NB4 (cell line): Measurements from ENCODE around the gene SMARCA4.

Experiments
- POLR2A ChIP-seq: IDR thresholded peaks from 2 replicates; pipeline ENCODE4 v1.6.1; 2011; ENCODE audit warnings: mild to moderate bottlenecking; ENCODE audit not compliant: insufficient read length; ENCODE audit errors: extremely low read depth
- TF ChIP-seq, protein P1 (sequence below): IDR thresholded peaks from one replicate; pipeline ENCODE4 v1.5.1; 2012; ENCODE audit warnings: low read depth, low read length
- TF ChIP-seq, protein P2 (sequence below): IDR thresholded peaks from 2 replicates; pipeline ENCODE4 v1.6.1; 2011; ENCODE audit warnings: low read depth, low read length

DNA sequence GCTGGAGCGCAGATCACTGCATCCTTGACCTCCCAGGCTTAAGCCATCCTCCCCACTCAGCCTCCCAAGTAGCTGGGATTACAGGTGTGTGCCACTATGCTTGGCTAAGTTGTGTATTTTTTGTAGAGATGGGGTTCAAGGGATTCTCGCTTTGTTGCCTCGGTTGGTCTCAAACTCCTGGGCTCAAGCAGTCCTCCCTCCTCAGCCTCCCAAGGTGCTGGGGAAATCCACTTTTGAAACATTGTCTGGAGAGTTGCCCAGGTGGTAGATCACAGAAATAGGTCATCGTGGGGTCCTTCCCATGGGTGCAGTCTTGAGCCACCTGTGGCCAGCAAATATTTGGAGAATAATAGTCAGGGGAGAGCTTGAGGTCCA is 133.7 kb downstream of the SMARCA4 start:
- TF ChIP-seq, protein P1, sequence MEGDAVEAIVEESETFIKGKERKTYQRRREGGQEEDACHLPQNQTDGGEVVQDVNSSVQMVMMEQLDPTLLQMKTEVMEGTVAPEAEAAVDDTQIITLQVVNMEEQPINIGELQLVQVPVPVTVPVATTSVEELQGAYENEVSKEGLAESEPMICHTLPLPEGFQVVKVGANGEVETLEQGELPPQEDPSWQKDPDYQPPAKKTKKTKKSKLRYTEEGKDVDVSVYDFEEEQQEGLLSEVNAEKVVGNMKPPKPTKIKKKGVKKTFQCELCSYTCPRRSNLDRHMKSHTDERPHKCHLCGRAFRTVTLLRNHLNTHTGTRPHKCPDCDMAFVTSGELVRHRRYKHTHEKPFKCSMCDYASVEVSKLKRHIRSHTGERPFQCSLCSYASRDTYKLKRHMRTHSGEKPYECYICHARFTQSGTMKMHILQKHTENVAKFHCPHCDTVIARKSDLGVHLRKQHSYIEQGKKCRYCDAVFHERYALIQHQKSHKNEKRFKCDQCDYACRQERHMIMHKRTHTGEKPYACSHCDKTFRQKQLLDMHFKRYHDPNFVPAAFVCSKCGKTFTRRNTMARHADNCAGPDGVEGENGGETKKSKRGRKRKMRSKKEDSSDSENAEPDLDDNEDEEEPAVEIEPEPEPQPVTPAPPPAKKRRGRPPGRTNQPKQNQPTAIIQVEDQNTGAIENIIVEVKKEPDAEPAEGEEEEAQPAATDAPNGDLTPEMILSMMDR, result no peak
- TF ChIP-seq POLR2A, result no peak
- TF ChIP-seq, protein P2, sequence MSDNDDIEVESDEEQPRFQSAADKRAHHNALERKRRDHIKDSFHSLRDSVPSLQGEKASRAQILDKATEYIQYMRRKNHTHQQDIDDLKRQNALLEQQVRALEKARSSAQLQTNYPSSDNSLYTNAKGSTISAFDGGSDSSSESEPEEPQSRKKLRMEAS, result no peak
